Lower leg skin (tissue), 3 donors: ENCODE measurements around the gene ATOH1.

Source experiments
- CTCF ChIP-seq, 3 donors: fragments of 450-650 bp; IDR thresholded peaks; one replicate each; pipeline ENCODE4 v1.5.1; 2016; ENCODE audit warnings: antibody characterized with exemption in 3 of 3, mild to moderate bottlenecking in 3 of 3, moderate library complexity in 2 of 3
- POLR2A ChIP-seq, 2 donors: fragments of 450-650 bp; IDR thresholded peaks; one replicate each; pipeline ENCODE4 v1.6.1; 2016 to 2017; ENCODE audit warnings: antibody characterized with exemption in 2 of 2, mild to moderate bottlenecking in 1 of 2, moderate library complexity in 1 of 2

DNA sequence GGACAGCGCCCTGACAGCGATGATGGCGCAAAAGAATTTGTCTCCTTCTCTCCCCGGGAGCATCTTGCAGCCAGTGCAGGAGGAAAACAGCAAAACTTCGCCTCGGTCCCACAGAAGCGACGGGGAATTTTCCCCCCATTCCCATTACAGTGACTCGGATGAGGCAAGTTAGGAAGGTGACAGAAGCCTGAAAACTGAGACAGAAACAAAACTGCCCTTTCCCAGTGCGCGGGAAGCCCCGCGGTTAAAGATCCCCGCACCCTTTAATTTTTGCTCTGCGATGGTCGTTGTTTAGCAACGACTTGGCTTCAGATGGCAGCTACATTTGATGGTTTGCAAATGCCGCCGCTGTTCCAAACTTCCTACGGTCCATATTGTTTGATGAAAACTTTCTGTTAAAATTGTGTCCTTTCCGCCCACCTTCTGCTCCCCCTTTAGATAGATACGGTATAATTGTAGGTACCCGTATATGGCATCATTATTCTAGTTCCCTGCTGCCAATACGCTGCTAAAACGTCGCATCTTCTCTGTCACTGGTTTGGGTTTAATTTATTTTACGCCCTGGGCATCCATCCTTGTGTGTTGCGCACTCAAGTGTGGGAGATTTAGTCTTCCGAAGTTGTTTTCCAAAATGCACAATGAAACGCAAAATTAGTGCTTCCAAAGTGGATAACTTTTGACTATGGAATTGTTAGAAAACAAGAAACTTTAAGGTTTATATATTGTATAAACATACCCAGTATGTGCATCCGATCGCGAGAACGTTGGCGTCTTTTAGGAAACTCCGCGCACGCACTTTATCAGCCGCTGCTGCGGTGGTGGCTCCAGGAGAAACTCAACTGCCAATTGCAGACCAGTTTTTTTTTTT lies 1.5 kb downstream of the ATOH1 start:
- no peak for TF ChIP-seq CTCF (IDR thresholded peaks at IDR 0.05)
- no peak for TF ChIP-seq POLR2A (IDR thresholded peaks at IDR 0.05)
